LNCAP (cell line): ENCODE measurements around the gene GRN.

Experiments used
- CTCF ChIP-seq: fragments of 450-650 bp; IDR thresholded peaks from 2 replicates; pipeline ENCODE4 v1.5.1; 2017; ENCODE audit warnings: mild to moderate bottlenecking

The GRN gene

GRCh38 chr17:44367231-44367979 lies 22.3 kb downstream of the GRN start:
- no peak for TF ChIP-seq CTCF

- TF ChIP-seq CTCF: no peak
Observed at GRCh38 chr17:44372036-44372435, 26.9 kb downstream of the GRN start.

- no peak for TF ChIP-seq CTCF
Observed at GRCh38 chr17:44374306-44375195, 29.4 kb downstream of the GRN start.

- no peak for TF ChIP-seq CTCF
Observed at GRCh38 chr17:44375196-44376017, 30.3 kb downstream of the GRN start.

GRCh38 chr17:44376124-44376523 lies 31.0 kb downstream of the GRN start:
- TF ChIP-seq CTCF: peak; percentile 26; the same call in 1 of the 2 replicates

- TF ChIP-seq CTCF: no peak
Observed at GRCh38 chr17:44376779-44377178, 31.7 kb downstream of the GRN start.

- no peak for TF ChIP-seq CTCF
Observed at GRCh38 chr17:44378171-44378705, 33.1 kb downstream of the GRN start.
